Omental fat pad (tissue), 4 donors: ENCODE measurements around the gene NUP155. TPM values are rescaled to one million over a fixed set of nuclear protein-coding genes. Genes with fewer than 3 reads are reported as not detected.
A peak's percentile ranks its signal among the peaks of the same experiment; 100 is the strongest.
"Not testable (repeated sequence)": the region's sequence is repeated elsewhere in the genome, so short reads cannot be mapped to it uniquely, and the experiment has no call there.

Source experiments
- ATAC-seq: fragments of 150-250 bp; one replicate; pipeline ENCODE4 v1.9.1; 2016; ENCODE audit warnings: mild to moderate bottlenecking, moderate library complexity; ENCODE audit not compliant: low FRiP score
- DNase-seq: peaks from one replicate; pipeline ENCODE4 v3.0.0-alpha.2; 2019; ENCODE audit warnings: low spot score
- CTCF ChIP-seq, 3 donors: fragments of 450-650 bp; IDR thresholded peaks; one replicate each; pipeline ENCODE4 v1.5.1; 2016 to 2017; ENCODE audit warnings: antibody characterized with exemption in 3 of 3, mild to moderate bottlenecking in 3 of 3, moderate library complexity in 2 of 3
- total RNA-seq, 4 donors: library from RNA; depleted of rRNA; stranded (reverse); fragments of >200 nt; gene quantifications; one replicate each; pipeline ENCODE4 v1.1.0, GENCODE V29; 2016

Gene NUP155
- total RNA-seq, result 10 to 100 TPM; 17.8 to 28.7 (median 23.4) TPM

- peak; percentile 99 for ATAC-seq
- no peak for TF ChIP-seq CTCF (IDR thresholded peaks at IDR 0.05)
- peak; percentile 65 for DNase-seq
These were observed at the start of gene NUP155 for GRCh38 chr5:37370864-37371726. NUP155 (minus strand) TSS chr5:37371106; CDS start chr5:37370977, 129 bp downstream.

DNA sequence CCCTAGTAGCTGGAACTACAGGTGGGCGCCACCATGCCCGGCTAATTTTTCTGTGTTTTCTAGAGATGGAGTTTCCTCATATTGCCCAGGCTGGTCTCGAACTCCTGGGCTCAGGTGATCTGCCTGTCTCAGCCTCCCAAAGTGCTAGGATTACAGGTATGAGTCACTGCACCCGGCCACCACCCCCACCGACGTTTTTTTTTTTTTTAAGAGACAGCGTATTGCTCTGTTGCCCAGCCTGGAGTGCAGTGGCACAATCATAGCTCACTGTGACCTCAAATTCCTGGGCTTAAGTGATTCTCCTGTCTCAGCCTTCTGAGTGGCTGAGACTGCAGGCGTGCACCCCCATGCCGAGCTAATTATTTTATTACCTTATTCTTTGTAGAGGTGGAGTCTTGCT is 46.4 kb upstream of the NUP155 start:
- ATAC-seq, result no peak
- DNase-seq, result no peak
- TF ChIP-seq CTCF (IDR thresholded peaks at IDR 0.05), result no peak

- ATAC-seq, DNase-seq: not testable (repeated sequence)
These were observed 44.5 kb upstream of the NUP155 start for GRCh38 chr5:37415456-37415855.

GRCh38 chr5:37412515-37412914 is 41.6 kb upstream of the NUP155 start:
- DNase-seq (no peak), ATAC-seq (no peak)
- TF ChIP-seq CTCF (IDR thresholded peaks at IDR 0.05), result no peak

- DNase-seq, result no peak
- no peak for TF ChIP-seq CTCF (IDR thresholded peaks at IDR 0.05)
- ATAC-seq, result no peak
These were observed 29.6 kb upstream of the NUP155 start for GRCh38 chr5:37400501-37400900.

- no peak for TF ChIP-seq CTCF (IDR thresholded peaks at IDR 0.05)
- ATAC-seq (no peak), DNase-seq (no peak)
These were observed 25.4 kb upstream of the NUP155 start for GRCh38 chr5:37396352-37396751.

DNA sequence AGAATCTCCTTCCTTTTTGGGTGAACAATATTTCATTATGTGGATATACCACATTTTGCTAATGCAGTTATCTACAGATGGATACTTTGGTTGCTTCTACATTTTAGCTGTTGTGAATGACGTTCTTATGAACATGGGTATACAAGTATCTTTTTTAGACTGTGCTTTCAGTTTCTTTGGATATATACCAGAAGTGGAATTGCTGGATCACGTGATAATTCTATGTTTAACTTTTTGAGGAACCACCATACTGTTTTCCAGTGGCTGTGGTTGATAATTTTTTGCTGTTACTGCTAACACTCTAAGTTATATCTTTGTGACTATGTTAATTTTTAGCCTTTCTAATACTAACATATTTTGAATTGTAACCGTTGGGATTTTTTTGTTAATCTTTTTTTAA is 20.7 kb upstream of the NUP155 start:
- DNase-seq, result no peak
- TF ChIP-seq CTCF (IDR thresholded peaks at IDR 0.05), result no peak
- no peak for ATAC-seq

- ATAC-seq, result peak; percentile 100
These were observed 8.3 kb upstream of the NUP155 start, which contains the start of gene WDR70 for GRCh38 chr5:37379100-37379628. WDR70 (plus strand) TSS chr5:37379318; CDS start chr5:37379368, 50 bp downstream.

GRCh38 chr5:37378066-37378465 is 7.2 kb upstream of the NUP155 start:
- not testable (repeated sequence) for ATAC-seq, DNase-seq

More at GRCh38 chr5:37379100-37379628, 8.3 kb upstream of the NUP155 start, which contains the start of gene WDR70:
- peak; percentile 31 for DNase-seq
